ENCODE measurements around the gene CELF3. TPM values are rescaled to one million over a fixed set of nuclear protein-coding genes. Genes with fewer than 3 reads are reported as not detected.

The CELF3 gene
- total and polyA plus RNA-seq, 2 experiments from 2014 or later: 0.31 to 0.58 TPM

GRCh38 chr1:151673407-151673806 is 43.2 kb downstream of the CELF3 start:
- H3K4me3 Mint-ChIP-seq: no peak overlapping the region
- H3K27me3 Mint-ChIP-seq (ENCODE audit: insufficient read depth, low read depth, poor library complexity): no peaks in the 10 kb centered on the region
- Histone ChIP-seq H3K9me2 (ENCODE audit: insufficient read depth) (no peaks in the 10 kb centered on the region), H3K27me3 (ENCODE audit: insufficient read depth) (no peaks in the 10 kb centered on the region), H3F3A (replicated peaks; ENCODE audit: low read depth) (no peaks in the 10 kb centered on the region), H3K4me2 (no peak overlapping the region), H4K20me1 (replicated peaks; ENCODE audit: insufficient read depth) (0 out of 2 replicates have a peak, but pooled peaks cover 6% of the 10 kb centered on the region), H2AFZ (no peak overlapping the region), H3K36me3 (ENCODE audit: insufficient read depth) (peaks cover 5% of the 10 kb centered on the region), H3K27ac (ENCODE audit: low read depth) (no peak overlapping the region), H3K79me2 (replicated peaks; ENCODE audit: insufficient read depth) (0 out of 2 replicates have a peak, but pooled peaks cover 4% of the 10 kb centered on the region), H3K4me1 (ENCODE audit: insufficient read depth) (no peaks in the 10 kb centered on the region), H3K4me3 (no peak overlapping the region)
- H3K4me1 Mint-ChIP-seq: no peaks in the 10 kb centered on the region
- no peak overlapping the region for H3K27ac Mint-ChIP-seq
- H3K9me3 Mint-ChIP-seq: no peaks in the 10 kb centered on the region
- TF ChIP-seq JUNB (IDR thresholded peaks at IDR 0.05; ENCODE audit: unreplicated experiment): no peak
- no peak for TF ChIP-seq ZNF114 (CRISPR knock-in tag; IDR thresholded peaks at IDR 0.05)
- no peak for TF ChIP-seq ETS1 (IDR thresholded peaks at IDR 0.05)
- TF ChIP-seq ZNF462 (CRISPR knock-in tag; IDR thresholded peaks at IDR 0.05): no peak
- no peak for TF ChIP-seq NANOG (IDR thresholded peaks at IDR 0.05; ENCODE audit: borderline replicate concordance)
- no peak for TF ChIP-seq POLR2AphosphoS5 (IDR thresholded peaks at IDR 0.05; ENCODE audit: low read depth)
- TF ChIP-seq EZH2 (IDR thresholded peaks at IDR 0.05; ENCODE audit: low read depth, unreplicated experiment): no peak
- no peak for TF ChIP-seq ZNF331 (CRISPR knock-in tag; IDR thresholded peaks at IDR 0.05; ENCODE audit: low read depth)
- TF ChIP-seq CTCF (conservative IDR thresholded peaks at IDR 0.05; ENCODE audit: low read depth in 2 of 2): no peak
- no peak for TF ChIP-seq REST (IDR thresholded peaks at IDR 0.05; ENCODE audit: unreplicated experiment)
- TF ChIP-seq EZH2phosphoT487 (IDR thresholded peaks at IDR 0.05; ENCODE audit: unreplicated experiment): no peak
- no peak for TF ChIP-seq CREB1 (CRISPR knock-in tag; IDR thresholded peaks at IDR 0.05; ENCODE audit: low read depth)
- TF ChIP-seq STAT1 (IDR thresholded peaks at IDR 0.05; ENCODE audit: unreplicated experiment): no peak
- DNase-seq (ENCODE audit: low spot score) (no peak), ATAC-seq (no peak)
- H3K36me3 Mint-ChIP-seq (ENCODE audit: low read depth): peaks cover 31% of the 10 kb centered on the region
